HepG2 (cell line): Measurements from ENCODE around the gene EXOC6B. TPM values are rescaled to one million over a fixed set of nuclear protein-coding genes. Genes with fewer than 3 reads are reported as not detected.

Source experiments
- ATAC-seq: fragments of 200-7000 bp; cut with Tn5 transposase; 3 replicates; pipeline ENCODE4 v1.9.1; 2020; ENCODE audit warnings: mild to moderate bottlenecking, moderate library complexity
- BruUV-seq: library from RNA; stranded (reverse); fragments of 400-500 nt; replicated peaks from 2 replicates; lab custom pipeline; 2021; lab: Mats Ljungman, UMichigan
- CTCF ChIA-PET: fragments of 300-600 bp; formaldehyde crosslinking; extraction: SDS; loops from one replicate; lab custom pipeline; 2021; ENCODE audit warnings: low total read pairs, inconsistent platforms, low intra/inter-chr PET ratio; lab: Yijun Ruan, JAX
- POLR2A ChIA-PET: fragments of 350-600 bp; sonication (Branson Sonifier 250); formaldehyde crosslinking; loops from one replicate; lab custom pipeline; 2020; ENCODE audit warnings: antibody characterized with exemption, inconsistent platforms; lab: Yijun Ruan, JAX
- DNase-seq: peaks from one replicate; pipeline ENCODE4 v3.0.0-alpha.2; 2015; ENCODE audit warnings: low spot score
- FAIRE-seq: peaks from 3 replicates; lab custom pipeline; 2011; peaks lifted over from hg19 to GRCh38; lab: Jason Lieb, UNC
- H2AFZ ChIP-seq: one replicate; pipeline ENCODE4 v1.6.1; 2011; ENCODE audit warnings: low read length, inconsistent platforms
- H3K27ac ChIP-seq: fragments of 300-600 bp; 3 replicates; pipeline ENCODE4 v1.8.0; 2011; ENCODE audit warnings: mixed run types, mild to moderate bottlenecking, mixed read lengths, low read length, inconsistent platforms; ENCODE audit not compliant: insufficient read depth; ENCODE audit errors: extremely low read length
- H3K27me3 ChIP-seq, 2 experiments: fragments of 200-600 bp in 1 of 2; 2 replicates in 1 of 2; 3 replicates in 1 of 2; pipeline versions ENCODE4 v1.6.0 to v1.8.0; 2011; ENCODE audit warnings: low read length in 2 of 2, mild to moderate bottlenecking in 2 of 2, moderate library complexity in 2 of 2, inconsistent platforms in 1 of 2; ENCODE audit not compliant: insufficient read depth in 2 of 2, control insufficient read depth in 1 of 2
- H3K36me3 ChIP-seq, 2 experiments: fragments of 200-600 bp in 1 of 2; replicated peaks in 1 of 2; 2 replicates in 1 of 2; 3 replicates in 1 of 2; pipeline versions ENCODE4 v1.5.1 to v1.8.0; 2011; ENCODE audit warnings: low read length in 2 of 2, inconsistent platforms in 1 of 2; ENCODE audit not compliant: insufficient read depth in 2 of 2, control insufficient read depth in 1 of 2
- H3K4me1 ChIP-seq: 2 replicates; pipeline ENCODE4 v1.5.1; 2012; ENCODE audit warnings: low read length, inconsistent platforms; ENCODE audit not compliant: insufficient read depth
- H3K4me2 ChIP-seq: 2 replicates; pipeline ENCODE4 v1.6.0; 2011; ENCODE audit warnings: low read depth, low read length, inconsistent platforms
- H3K4me3 ChIP-seq, 3 experiments: fragments of 200-600 bp in 1 of 3; sonication (generic), shearing (Covaris generic) in 1 of 3; replicated peaks in 1 of 3; 2 replicates each; pipeline ENCODE4 v1.5.1; 2011 to 2016; ENCODE audit warnings: low read length in 3 of 3, inconsistent platforms in 2 of 3, low read depth in 2 of 3, mild to moderate bottlenecking in 2 of 3, control low read depth in 1 of 3, mixed read lengths in 1 of 3; ENCODE audit not compliant: insufficient read depth in 1 of 3
- H3K79me2 ChIP-seq: one replicate; pipeline ENCODE4 v1.6.1; 2011; ENCODE audit warnings: low read length, inconsistent platforms; ENCODE audit not compliant: insufficient read depth
- H3K9ac ChIP-seq: 2 replicates; pipeline ENCODE4 v1.6.0; 2011; ENCODE audit warnings: mild to moderate bottlenecking, low read depth, low read length, inconsistent platforms; ENCODE audit not compliant: insufficient read depth
- H3K9me3 ChIP-seq: 2 replicates; pipeline ENCODE4 v1.5.1; 2012; ENCODE audit warnings: mild to moderate bottlenecking, low read length
- H4K20me1 ChIP-seq: 2 replicates; pipeline ENCODE4 v1.6.0; 2011; ENCODE audit warnings: inconsistent platforms, mild to moderate bottlenecking, low read length, moderate library complexity; ENCODE audit not compliant: insufficient read depth
- CBFB ChIP-seq: sonication (generic); formaldehyde crosslinking; IDR thresholded peaks from 2 replicates; pipeline ENCODE4 v1.4.0; 2020; ENCODE audit warnings: missing genetic modification reagents
- HHEX ChIP-seq: IDR thresholded peaks from 2 replicates; pipeline ENCODE4 v1.6.1; 2016; ENCODE audit warnings: control low read depth
- KDM4B ChIP-seq: sonication (generic); formaldehyde crosslinking; IDR thresholded peaks from 2 replicates; pipeline ENCODE4 v1.4.0; 2020; ENCODE audit warnings: missing genetic modification reagents
- KDM6A ChIP-seq: IDR thresholded peaks from 2 replicates; pipeline ENCODE4 v1.6.1; 2016; ENCODE audit warnings: low read depth
- RCOR2 ChIP-seq: IDR thresholded peaks from 2 replicates; pipeline ENCODE4 v1.6.1; 2016; ENCODE audit warnings: missing biosample characterization, missing genetic modification reagents
- REXO4 ChIP-seq: sonication (generic); formaldehyde crosslinking; IDR thresholded peaks from 2 replicates; pipeline ENCODE4 v1.8.0; 2022; ENCODE audit warnings: missing genetic modification reagents, mild to moderate bottlenecking, borderline replicate concordance
- ZNF33A ChIP-seq: sonication (generic); formaldehyde crosslinking; IDR thresholded peaks from 2 replicates; pipeline ENCODE4 v1.5.1; 2020; ENCODE audit warnings: missing genetic modification reagents, mild to moderate bottlenecking, moderate library complexity, borderline replicate concordance
- ZNF563 ChIP-seq: sonication (generic); formaldehyde crosslinking; IDR thresholded peaks from 2 replicates; pipeline ENCODE4 v1.8.0; 2022; ENCODE audit warnings: mild to moderate bottlenecking, moderate library complexity, missing genetic modification reagents
- WGBS: methylation state at CpG from one replicate; pipeline ENCODE4 v1.1.6; 2017; ENCODE audit warnings: low lambda C conversion rate; 5-methylcytosine and 5-hydroxymethylcytosine counted together
- in situ Hi-C: cut with HindIII; loops from 2 replicates; pipeline ENCODE4 v1.10.0; 2017; ENCODE audit warnings: low pct_unique_long_range_greater_than_20kb; ENCODE audit not compliant: extremely low pct_ligation_motif_present
- intact Hi-C: fragments of 100-400 bp; cut with micrococcal nuclease; formaldehyde crosslinking; loops from one replicate; pipeline ENCODE4 v1.10.0; 2022; ENCODE audit not compliant: unreplicated experiment
- polyA plus RNA-seq, 8 experiments: library from polyadenylated mRNA; depleted of rRNA in 3 of 8; stranded (reverse) in 7 of 8; unstranded in 1 of 8; fragments of >200 nt; fragmentation: Illumina TruSeq in 4 of 8; extraction: Trizol in 4 of 8; gene quantifications; 2 replicates each; pipeline versions ENCODE4 v1.2.1 to v1.2.3, GENCODE V29; 2011 to 2016; ENCODE audit warnings: low read depth in 4 of 8, missing spikeins in 1 of 8, mixed read lengths in 1 of 8; ENCODE audit not compliant: insufficient read depth in 1 of 8
- total RNA-seq, 5 experiments: library from RNA; depleted of rRNA; stranded (reverse); fragments of >200 nt; fragmentation: Illumina TruSeq; extraction: Trizol; gene quantifications; 2 replicates each; pipeline ENCODE4 v1.2.3, GENCODE V29; 2016; ENCODE audit warnings: low read depth in 1 of 5
- TF ChIP-seq, protein P1 (sequence below): sonication (generic); formaldehyde crosslinking; IDR thresholded peaks from one replicate; pipeline ENCODE4 v1.5.1; 2020; ENCODE audit warnings: mild to moderate bottlenecking, missing genetic modification reagents; ENCODE audit errors: not compliant biosample characterization
- TF ChIP-seq, protein P2 (sequence below): sonication (generic); formaldehyde crosslinking; IDR thresholded peaks from 2 replicates; pipeline ENCODE4 v1.4.0; 2020; ENCODE audit warnings: mild to moderate bottlenecking, missing genetic modification reagents, borderline replicate concordance
- TF ChIP-seq, protein P3 (sequence below): sonication (generic); formaldehyde crosslinking; IDR thresholded peaks from 2 replicates; pipeline ENCODE4 v1.4.0; 2020; ENCODE audit warnings: missing genetic modification reagents

EXOC6B gene
- total and polyA plus RNA-seq, 2 of the 13 experiments (the other 11 are each of a cell fraction or from before 2014, with no cell fraction given) = 9.1 to 15.9 TPM

DNA sequence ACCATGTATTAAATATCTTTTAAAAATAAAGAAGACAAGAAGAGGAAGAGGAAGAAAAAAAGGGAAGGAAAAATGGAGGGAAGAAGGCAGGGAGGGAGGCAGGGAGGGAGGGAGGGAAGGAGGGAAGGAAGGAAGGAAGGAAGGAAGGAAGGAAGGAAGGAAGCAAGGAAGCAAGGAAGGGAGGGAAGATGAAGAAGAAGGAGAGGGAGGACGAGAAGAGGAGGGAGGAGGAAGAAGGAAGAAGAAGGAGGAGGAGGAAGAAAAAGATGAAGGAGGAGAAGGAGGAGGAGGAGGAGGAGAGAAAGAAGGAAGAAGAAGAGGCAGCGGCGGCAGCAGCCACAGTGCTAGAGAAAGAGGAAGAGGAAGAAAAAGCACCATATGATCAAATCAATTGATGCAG is 189.6 kb downstream of the EXOC6B start:
- Histone ChIP-seq H3K9ac (no peak overlapping the region), H3K79me2 (no peaks in the 10 kb centered on the region), H3K4me2 (no peak overlapping the region), H3K27ac (no peak overlapping the region), H3K4me1 (peaks cover 7% of the 10 kb centered on the region; the same call in 1 of the 2 replicates), H3K4me3 (no peak overlapping the region), H3K36me3 (no peaks in the 10 kb centered on the region), H3K27me3 (no peaks in the 10 kb centered on the region), H2AFZ (no peak overlapping the region), H3K9me3 (no peaks in the 10 kb centered on the region), H4K20me1 (no peaks in the 10 kb centered on the region)
- DNase-seq (no peak), FAIRE-seq (no peak), ATAC-seq (no peak)
- POLR2A ChIA-PET = no interaction called here
- in situ Hi-C loops = no loop called here
- CTCF ChIA-PET = no interaction called here
- TF ChIP-seq, protein P1, sequence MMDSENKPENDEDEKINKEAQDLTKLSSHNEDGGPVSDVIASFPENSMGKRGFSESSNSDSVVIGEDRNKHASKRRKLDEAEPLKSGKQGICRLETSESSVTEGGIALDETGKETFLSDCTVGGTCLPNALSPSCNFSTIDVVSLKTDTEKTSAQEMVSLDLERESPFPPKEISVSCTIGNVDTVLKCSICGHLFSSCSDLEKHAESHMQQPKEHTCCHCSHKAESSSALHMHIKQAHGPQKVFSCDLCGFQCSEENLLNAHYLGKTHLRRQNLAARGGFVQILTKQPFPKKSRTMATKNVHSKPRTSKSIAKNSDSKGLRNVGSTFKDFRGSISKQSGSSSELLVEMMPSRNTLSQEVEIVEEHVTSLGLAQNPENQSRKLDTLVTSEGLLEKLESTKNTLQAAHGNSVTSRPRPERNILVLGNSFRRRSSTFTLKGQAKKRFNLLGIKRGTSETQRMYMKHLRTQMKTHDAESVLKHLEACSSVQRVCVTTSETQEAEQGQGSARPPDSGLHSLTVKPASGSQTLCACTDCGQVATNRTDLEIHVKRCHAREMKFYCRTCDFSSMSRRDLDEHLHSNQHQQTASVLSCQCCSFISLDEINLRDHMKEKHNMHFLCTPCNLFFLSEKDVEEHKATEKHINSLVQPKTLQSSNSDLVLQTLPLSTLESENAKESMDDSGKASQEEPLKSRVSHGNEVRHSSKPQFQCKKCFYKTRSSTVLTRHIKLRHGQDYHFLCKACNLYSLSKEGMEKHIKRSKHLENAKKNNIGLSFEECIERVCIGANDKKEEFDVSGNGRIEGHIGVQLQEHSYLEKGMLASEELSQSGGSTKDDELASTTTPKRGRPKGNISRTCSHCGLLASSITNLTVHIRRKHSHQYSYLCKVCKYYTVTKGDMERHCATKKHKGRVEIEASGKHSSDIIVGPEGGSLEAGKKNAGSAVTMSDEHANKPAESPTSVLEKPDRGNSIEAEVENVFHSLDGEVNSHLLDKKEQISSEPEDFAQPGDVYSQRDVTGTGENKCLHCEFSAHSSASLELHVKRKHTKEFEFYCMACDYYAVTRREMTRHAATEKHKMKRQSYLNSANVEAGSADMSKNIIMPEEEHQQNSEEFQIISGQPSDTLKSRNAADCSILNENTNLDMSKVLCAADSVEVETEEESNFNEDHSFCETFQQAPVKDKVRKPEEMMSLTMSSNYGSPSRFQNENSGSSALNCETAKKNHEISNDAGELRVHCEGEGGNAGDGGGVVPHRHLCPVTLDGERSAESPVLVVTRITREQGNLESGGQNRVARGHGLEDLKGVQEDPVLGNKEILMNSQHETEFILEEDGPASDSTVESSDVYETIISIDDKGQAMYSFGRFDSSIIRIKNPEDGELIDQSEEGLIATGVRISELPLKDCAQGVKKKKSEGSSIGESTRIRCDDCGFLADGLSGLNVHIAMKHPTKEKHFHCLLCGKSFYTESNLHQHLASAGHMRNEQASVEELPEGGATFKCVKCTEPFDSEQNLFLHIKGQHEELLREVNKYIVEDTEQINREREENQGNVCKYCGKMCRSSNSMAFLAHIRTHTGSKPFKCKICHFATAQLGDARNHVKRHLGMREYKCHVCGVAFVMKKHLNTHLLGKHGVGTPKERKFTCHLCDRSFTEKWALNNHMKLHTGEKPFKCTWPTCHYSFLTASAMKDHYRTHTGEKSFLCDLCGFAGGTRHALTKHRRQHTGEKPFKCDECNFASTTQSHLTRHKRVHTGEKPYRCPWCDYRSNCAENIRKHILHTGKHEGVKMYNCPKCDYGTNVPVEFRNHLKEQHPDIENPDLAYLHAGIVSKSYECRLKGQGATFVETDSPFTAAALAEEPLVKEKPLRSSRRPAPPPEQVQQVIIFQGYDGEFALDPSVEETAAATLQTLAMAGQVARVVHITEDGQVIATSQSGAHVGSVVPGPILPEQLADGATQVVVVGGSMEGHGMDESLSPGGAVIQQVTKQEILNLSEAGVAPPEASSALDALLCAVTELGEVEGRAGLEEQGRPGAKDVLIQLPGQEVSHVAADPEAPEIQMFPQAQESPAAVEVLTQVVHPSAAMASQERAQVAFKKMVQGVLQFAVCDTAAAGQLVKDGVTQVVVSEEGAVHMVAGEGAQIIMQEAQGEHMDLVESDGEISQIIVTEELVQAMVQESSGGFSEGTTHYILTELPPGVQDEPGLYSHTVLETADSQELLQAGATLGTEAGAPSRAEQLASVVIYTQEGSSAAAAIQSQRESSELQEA (CRISPR knock-in tag) = no peak
- TF ChIP-seq REXO4 (no peak), KDM4B (CRISPR knock-in tag) (no peak), RCOR2 (no peak), KDM6A (CRISPR knock-in tag) (no peak), ZNF33A (CRISPR knock-in tag) (no peak), HHEX (CRISPR knock-in tag) (no peak), ZNF563 (CRISPR knock-in tag) (no peak), CBFB (CRISPR knock-in tag) (no peak)
- TF ChIP-seq, protein P2, sequence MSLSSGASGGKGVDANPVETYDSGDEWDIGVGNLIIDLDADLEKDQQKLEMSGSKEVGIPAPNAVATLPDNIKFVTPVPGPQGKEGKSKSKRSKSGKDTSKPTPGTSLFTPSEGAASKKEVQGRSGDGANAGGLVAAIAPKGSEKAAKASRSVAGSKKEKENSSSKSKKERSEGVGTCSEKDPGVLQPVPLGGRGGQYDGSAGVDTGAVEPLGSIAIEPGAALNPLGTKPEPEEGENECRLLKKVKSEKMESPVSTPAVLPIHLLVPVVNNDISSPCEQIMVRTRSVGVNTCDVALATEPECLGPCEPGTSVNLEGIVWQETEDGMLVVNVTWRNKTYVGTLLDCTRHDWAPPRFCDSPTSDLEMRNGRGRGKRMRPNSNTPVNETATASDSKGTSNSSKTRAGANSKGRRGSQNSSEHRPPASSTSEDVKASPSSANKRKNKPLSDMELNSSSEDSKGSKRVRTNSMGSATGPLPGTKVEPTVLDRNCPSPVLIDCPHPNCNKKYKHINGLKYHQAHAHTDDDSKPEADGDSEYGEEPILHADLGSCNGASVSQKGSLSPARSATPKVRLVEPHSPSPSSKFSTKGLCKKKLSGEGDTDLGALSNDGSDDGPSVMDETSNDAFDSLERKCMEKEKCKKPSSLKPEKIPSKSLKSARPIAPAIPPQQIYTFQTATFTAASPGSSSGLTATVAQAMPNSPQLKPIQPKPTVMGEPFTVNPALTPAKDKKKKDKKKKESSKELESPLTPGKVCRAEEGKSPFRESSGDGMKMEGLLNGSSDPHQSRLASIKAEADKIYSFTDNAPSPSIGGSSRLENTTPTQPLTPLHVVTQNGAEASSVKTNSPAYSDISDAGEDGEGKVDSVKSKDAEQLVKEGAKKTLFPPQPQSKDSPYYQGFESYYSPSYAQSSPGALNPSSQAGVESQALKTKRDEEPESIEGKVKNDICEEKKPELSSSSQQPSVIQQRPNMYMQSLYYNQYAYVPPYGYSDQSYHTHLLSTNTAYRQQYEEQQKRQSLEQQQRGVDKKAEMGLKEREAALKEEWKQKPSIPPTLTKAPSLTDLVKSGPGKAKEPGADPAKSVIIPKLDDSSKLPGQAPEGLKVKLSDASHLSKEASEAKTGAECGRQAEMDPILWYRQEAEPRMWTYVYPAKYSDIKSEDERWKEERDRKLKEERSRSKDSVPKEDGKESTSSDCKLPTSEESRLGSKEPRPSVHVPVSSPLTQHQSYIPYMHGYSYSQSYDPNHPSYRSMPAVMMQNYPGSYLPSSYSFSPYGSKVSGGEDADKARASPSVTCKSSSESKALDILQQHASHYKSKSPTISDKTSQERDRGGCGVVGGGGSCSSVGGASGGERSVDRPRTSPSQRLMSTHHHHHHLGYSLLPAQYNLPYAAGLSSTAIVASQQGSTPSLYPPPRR (CRISPR knock-in tag) = no peak
- TF ChIP-seq, protein P3, sequence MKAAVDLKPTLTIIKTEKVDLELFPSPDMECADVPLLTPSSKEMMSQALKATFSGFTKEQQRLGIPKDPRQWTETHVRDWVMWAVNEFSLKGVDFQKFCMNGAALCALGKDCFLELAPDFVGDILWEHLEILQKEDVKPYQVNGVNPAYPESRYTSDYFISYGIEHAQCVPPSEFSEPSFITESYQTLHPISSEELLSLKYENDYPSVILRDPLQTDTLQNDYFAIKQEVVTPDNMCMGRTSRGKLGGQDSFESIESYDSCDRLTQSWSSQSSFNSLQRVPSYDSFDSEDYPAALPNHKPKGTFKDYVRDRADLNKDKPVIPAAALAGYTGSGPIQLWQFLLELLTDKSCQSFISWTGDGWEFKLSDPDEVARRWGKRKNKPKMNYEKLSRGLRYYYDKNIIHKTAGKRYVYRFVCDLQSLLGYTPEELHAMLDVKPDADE = no peak
- intact Hi-C loops = no loop called here
- 90% methylated on average over 3 of the region's 3 CpGs for WGBS
- BruUV-seq = no TSS peak
